ENCODE measurements around the gene SMCO4. TPM values are rescaled to one million over a fixed set of nuclear protein-coding genes. Genes with fewer than 3 reads are reported as not detected.
"Not testable (repeated sequence)": the region's sequence is repeated elsewhere in the genome, so short reads cannot be mapped to it uniquely, and the experiment has no call there.

The SMCO4 gene
- total and polyA plus RNA-seq, 2 experiments from 2014 or later, result 62.9 to 85.4 TPM

GRCh38 chr11:93474123-93474522, 69.1 kb downstream of the SMCO4 start:
- H3K27ac ChIP-seq, result peak overlapping the region; percentile 86
- peaks cover 34% of the 10 kb centered on the region for H3K4me1 ChIP-seq (ENCODE audit: low read depth)
- H3K27me3 ChIP-seq, result no peaks in the 10 kb centered on the region
- H3K36me3 ChIP-seq, result no peaks in the 10 kb centered on the region
- TF ChIP-seq CTCF (IDR thresholded peaks at IDR 0.05; ENCODE audit: low read depth, low read length), result no peak
- no peak overlapping the region for H3K4me3 ChIP-seq
- no peaks in the 10 kb centered on the region for H3K9me3 ChIP-seq (ENCODE audit: low read depth)
- DNase-seq (ENCODE audit: low read depth in 1 of 2, low spot score in 1 of 2), result peak in 1 of 2 donors; percentile 48

GRCh38 chr11:93468290-93468689, 74.9 kb downstream of the SMCO4 start:
- DNase-seq (ENCODE audit: low read depth in 1 of 2, low spot score in 1 of 2), result no peak
- H3K9me3 ChIP-seq (ENCODE audit: low read depth), result no peaks in the 10 kb centered on the region
- H3K4me3 ChIP-seq, result no peak overlapping the region
- no peaks in the 10 kb centered on the region for H3K4me1 ChIP-seq (ENCODE audit: low read depth)
- no peaks in the 10 kb centered on the region for H3K36me3 ChIP-seq
- H3K27ac ChIP-seq, result no peak overlapping the region
- no peaks in the 10 kb centered on the region for H3K27me3 ChIP-seq
- TF ChIP-seq CTCF (IDR thresholded peaks at IDR 0.05; ENCODE audit: low read depth, low read length), result no peak

GRCh38 chr11:93467054-93467453, 76.1 kb downstream of the SMCO4 start:
- H3K9me3 ChIP-seq (ENCODE audit: low read depth), result no peaks in the 10 kb centered on the region
- H3K4me1 ChIP-seq (ENCODE audit: low read depth), result no peaks in the 10 kb centered on the region
- no peak overlapping the region for H3K27ac ChIP-seq
- no peaks in the 10 kb centered on the region for H3K27me3 ChIP-seq
- no peak overlapping the region for H3K4me3 ChIP-seq
- no peak for TF ChIP-seq CTCF (IDR thresholded peaks at IDR 0.05; ENCODE audit: low read depth, low read length)
- DNase-seq (ENCODE audit: low read depth in 1 of 2, low spot score in 1 of 2), result no peak
- no peaks in the 10 kb centered on the region for H3K36me3 ChIP-seq

GRCh38 chr11:93464927-93465540, 78.2 kb downstream of the SMCO4 start:
- H3K4me1 ChIP-seq (ENCODE audit: low read depth), result no peaks in the 10 kb centered on the region

GRCh38 chr11:93463666-93464065, 79.5 kb downstream of the SMCO4 start:
- DNase-seq (ENCODE audit: low read depth in 1 of 2, low spot score in 1 of 2); H3K4me1 ChIP-seq (ENCODE audit: low read depth); H3K27me3 ChIP-seq; H3K27ac ChIP-seq; H3K4me3 ChIP-seq; H3K9me3 ChIP-seq (ENCODE audit: low read depth); H3K36me3 ChIP-seq: not testable (repeated sequence)

More at GRCh38 chr11:93464927-93465540, 78.2 kb downstream of the SMCO4 start:
- Histone ChIP-seq H3K4me3 (no peak overlapping the region), H3K27ac (no peak overlapping the region), H3K36me3 (no peaks in the 10 kb centered on the region), H3K27me3 (no peaks in the 10 kb centered on the region), H3K9me3 (ENCODE audit: low read depth) (no peaks in the 10 kb centered on the region)
- DNase-seq (ENCODE audit: low read depth in 1 of 2, low spot score in 1 of 2), result no peak
- no peak for TF ChIP-seq CTCF (IDR thresholded peaks at IDR 0.05; ENCODE audit: low read depth, low read length)

- Histone ChIP-seq H3K9me3 (ENCODE audit: low read depth) (no peaks in the 10 kb centered on the region), H3K27me3 (no peaks in the 10 kb centered on the region), H3K27ac (no peak overlapping the region), H3K4me3 (no peak overlapping the region), H3K4me1 (ENCODE audit: low read depth) (no peaks in the 10 kb centered on the region), H3K36me3 (no peaks in the 10 kb centered on the region)
- no peak for TF ChIP-seq CTCF (IDR thresholded peaks at IDR 0.05; ENCODE audit: low read depth, low read length)
- DNase-seq (ENCODE audit: low read depth in 1 of 2, low spot score in 1 of 2), result no peak
Measured at GRCh38 chr11:93458286-93458685, 84.9 kb downstream of the SMCO4 start.
